Smooth muscle cell (in vitro differentiated cells): Measurements from ENCODE around the gene ACTR8. TPM values are rescaled to one million over a fixed set of nuclear protein-coding genes. Genes with fewer than 3 reads are reported as not detected.

ENCODE experiments used
- DNase-seq: peaks from one replicate; lab custom pipeline; 2025; ENCODE audit not compliant: unreplicated experiment; lab: John Stamatoyannopoulos, UW
- H2AFZ ChIP-seq: fragments of 200-600 bp; sonication (generic); 2 replicates; pipeline ENCODE4 v1.6.0; 2016; ENCODE audit warnings: antibody characterized with exemption, low read depth, mild to moderate bottlenecking
- H3F3A ChIP-seq: fragments of 200-600 bp; sonication (generic); 2 replicates; pipeline ENCODE4 v1.6.0; 2017; ENCODE audit warnings: antibody characterized with exemption, low read depth
- H3K27ac ChIP-seq: fragments of 200-600 bp; sonication (generic); 2 replicates; pipeline ENCODE4 v1.5.1; 2016; ENCODE audit warnings: low read depth, mild to moderate bottlenecking
- H3K27me3 ChIP-seq: fragments of 200-600 bp; sonication (generic); 2 replicates; pipeline ENCODE4 v1.6.1; 2016; ENCODE audit warnings: low read depth, mild to moderate bottlenecking
- H3K36me3 ChIP-seq: fragments of 200-600 bp; sonication (generic); 2 replicates; pipeline ENCODE4 v1.5.1; 2016; ENCODE audit warnings: low read depth
- H3K4me1 ChIP-seq: fragments of 200-600 bp; sonication (generic); 2 replicates; pipeline ENCODE4 v1.5.1; 2016; ENCODE audit warnings: low read depth
- H3K4me2 ChIP-seq: fragments of 200-600 bp; sonication (generic); 2 replicates; pipeline ENCODE4 v1.6.0; 2016; ENCODE audit warnings: mild to moderate bottlenecking
- H3K4me3 ChIP-seq: fragments of 200-600 bp; sonication (generic); 2 replicates; pipeline ENCODE4 v1.5.1; 2016; ENCODE audit warnings: mild to moderate bottlenecking
- H3K79me2 ChIP-seq: fragments of 200-600 bp; sonication (generic); 2 replicates; pipeline ENCODE4 v1.6.0; 2016; ENCODE audit warnings: low read depth, mild to moderate bottlenecking
- H3K9ac ChIP-seq: fragments of 200-600 bp; sonication (generic); 2 replicates; pipeline ENCODE4 v1.6.0; 2016; ENCODE audit warnings: low read depth
- H3K9me3 ChIP-seq: fragments of 200-600 bp; sonication (generic); replicated peaks from 2 replicates; pipeline ENCODE4 v1.5.1; 2016; ENCODE audit warnings: low read depth
- H4K20me1 ChIP-seq: fragments of 200-600 bp; sonication (generic); 2 replicates; pipeline ENCODE4 v1.6.0; 2016; ENCODE audit warnings: low read depth
- CTCF ChIP-seq: fragments of 200-600 bp; sonication (generic); IDR thresholded peaks from 2 replicates; pipeline ENCODE4 v1.5.1; 2017; ENCODE audit warnings: borderline replicate concordance, mild to moderate bottlenecking, antibody characterized with exemption; ENCODE audit not compliant: insufficient read depth, poor library complexity, severe bottlenecking
- WGBS: methylation state at CpG from one replicate; pipeline ENCODE4 v1.1.7; 2016; ENCODE audit warnings: low lambda C conversion rate; 5-methylcytosine and 5-hydroxymethylcytosine counted together
- polyA plus RNA-seq: library from polyadenylated mRNA; unstranded; fragments of >200 nt; fragmentation: Nextera tagmentation; extraction: Ambion mirVana; gene quantifications from 2 replicates; pipeline ENCODE4 v1.2.1, GENCODE V29; 2016
- total RNA-seq: library from RNA; depleted of rRNA; stranded (reverse); fragments of >200 nt; gene quantifications from 2 replicates; pipeline ENCODE4 v1.2.3, GENCODE V29; 2014

Gene ACTR8
- total and polyA plus RNA-seq, 2 experiments from 2014 or later: 17.4 to 23.1 TPM

DNA sequence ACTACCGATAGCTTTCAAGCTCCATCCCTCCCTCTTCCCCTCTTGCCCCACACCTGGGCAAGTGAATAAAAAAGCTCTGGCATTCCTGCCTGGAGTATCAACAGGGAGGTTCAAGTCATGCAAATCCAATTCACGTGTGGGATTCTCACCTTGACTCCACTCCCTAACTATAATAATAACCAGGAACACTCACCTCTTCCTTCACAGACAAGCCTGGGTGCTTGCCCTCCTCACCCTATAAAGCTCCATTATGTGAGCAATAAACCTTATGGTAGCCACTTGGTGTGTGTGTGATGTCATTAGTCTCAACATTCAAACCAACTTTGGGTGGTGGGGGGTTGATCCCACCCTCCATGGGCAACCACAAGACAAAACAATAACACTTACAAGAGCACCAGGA, 52.3 kb downstream of the ACTR8 start:
- no peak for DNase-seq
- TF ChIP-seq CTCF: no peak
- Histone ChIP-seq H3K4me2 (no peak overlapping the region), H3K9me3 (no peaks in the 10 kb centered on the region), H2AFZ (no peak overlapping the region), H3K27ac (no peak overlapping the region), H3K4me1 (no peaks in the 10 kb centered on the region), H4K20me1 (no peaks in the 10 kb centered on the region), H3K4me3 (no peak overlapping the region), H3F3A (no peaks in the 10 kb centered on the region), H3K9ac (no peak overlapping the region), H3K79me2 (no peaks in the 10 kb centered on the region), H3K36me3 (no peaks in the 10 kb centered on the region), H3K27me3 (no peaks in the 10 kb centered on the region)
- WGBS: 82% methylated on average over 2 of the region's 2 CpGs

- DNase-seq: no peak
- Histone ChIP-seq H2AFZ (no peak overlapping the region), H4K20me1 (no peaks in the 10 kb centered on the region), H3K4me1 (no peaks in the 10 kb centered on the region), H3K79me2 (no peaks in the 10 kb centered on the region), H3K4me3 (no peak overlapping the region), H3F3A (no peaks in the 10 kb centered on the region), H3K36me3 (no peaks in the 10 kb centered on the region), H3K27ac (no peak overlapping the region), H3K4me2 (no peak overlapping the region), H3K9ac (no peak overlapping the region), H3K27me3 (no peaks in the 10 kb centered on the region), H3K9me3 (no peaks in the 10 kb centered on the region)
- no peak for TF ChIP-seq CTCF
- 95% methylated on average over 1 of the region's 1 CpG for WGBS
These were observed 53.4 kb downstream of the ACTR8 start for GRCh38 chr3:53828581-53828980.

GRCh38 chr3:53826048-53826447, 55.9 kb downstream of the ACTR8 start:
- no peaks in the 10 kb centered on the region for H3K9me3 ChIP-seq
- no peaks in the 10 kb centered on the region for H3K36me3 ChIP-seq
- no peaks in the 10 kb centered on the region for H4K20me1 ChIP-seq
- no peaks in the 10 kb centered on the region for H3K4me1 ChIP-seq
- no peak overlapping the region for H2AFZ ChIP-seq
- H3K27me3 ChIP-seq: no peaks in the 10 kb centered on the region
- H3F3A ChIP-seq: no peaks in the 10 kb centered on the region
- TF ChIP-seq CTCF: no peak
- WGBS: 19% methylated on average over 1 of the region's 1 CpG
- H3K27ac ChIP-seq: no peak overlapping the region
- no peaks in the 10 kb centered on the region for H3K79me2 ChIP-seq
- H3K9ac ChIP-seq: no peak overlapping the region
- no peak overlapping the region for H3K4me2 ChIP-seq
- no peak for DNase-seq
- no peak overlapping the region for H3K4me3 ChIP-seq

DNA sequence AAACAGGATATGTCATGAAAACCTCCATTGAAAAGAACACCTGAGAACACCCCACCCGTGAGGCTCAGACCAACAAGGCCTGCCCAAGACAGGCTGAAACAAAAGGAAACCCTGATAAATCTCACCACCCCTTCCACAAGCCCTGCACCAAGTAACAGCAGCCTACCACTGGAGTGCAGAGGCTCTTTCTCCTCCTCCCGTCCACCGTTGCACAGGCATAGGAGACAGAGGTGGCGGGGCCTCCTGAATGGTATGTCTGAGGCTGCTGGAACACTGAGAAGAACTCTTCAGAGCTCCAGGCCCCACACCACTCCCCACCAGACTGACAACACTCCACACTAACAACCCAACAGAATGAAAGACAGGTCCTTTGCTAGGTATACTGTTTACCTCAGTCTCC, 57.2 kb downstream of the ACTR8 start:
- Histone ChIP-seq H3K4me1 (no peaks in the 10 kb centered on the region), H4K20me1 (no peaks in the 10 kb centered on the region), H2AFZ (no peak overlapping the region), H3K4me3 (no peak overlapping the region), H3K9ac (no peak overlapping the region), H3K4me2 (no peak overlapping the region), H3K27ac (no peak overlapping the region), H3K27me3 (no peaks in the 10 kb centered on the region), H3F3A (no peaks in the 10 kb centered on the region), H3K9me3 (no peaks in the 10 kb centered on the region), H3K79me2 (no peaks in the 10 kb centered on the region), H3K36me3 (no peaks in the 10 kb centered on the region)
- no peak for TF ChIP-seq CTCF
- DNase-seq: no peak
- 90% methylated on average over 4 of the region's 4 CpGs for WGBS
